GM12873 (cell line): ENCODE measurements around the gene THSD7A.
A peak's percentile ranks its signal among the peaks of the same experiment; 100 is the strongest.

Experiments used
- TF ChIP-seq, protein P1 (sequence below): IDR thresholded peaks from 2 replicates; pipeline ENCODE4 v1.5.1; 2012; ENCODE audit warnings: low read depth, mild to moderate bottlenecking, moderate library complexity, low read length, control low read depth; ENCODE audit not compliant: insufficient read depth; ENCODE audit errors: missing control alignments

THSD7A gene

DNA sequence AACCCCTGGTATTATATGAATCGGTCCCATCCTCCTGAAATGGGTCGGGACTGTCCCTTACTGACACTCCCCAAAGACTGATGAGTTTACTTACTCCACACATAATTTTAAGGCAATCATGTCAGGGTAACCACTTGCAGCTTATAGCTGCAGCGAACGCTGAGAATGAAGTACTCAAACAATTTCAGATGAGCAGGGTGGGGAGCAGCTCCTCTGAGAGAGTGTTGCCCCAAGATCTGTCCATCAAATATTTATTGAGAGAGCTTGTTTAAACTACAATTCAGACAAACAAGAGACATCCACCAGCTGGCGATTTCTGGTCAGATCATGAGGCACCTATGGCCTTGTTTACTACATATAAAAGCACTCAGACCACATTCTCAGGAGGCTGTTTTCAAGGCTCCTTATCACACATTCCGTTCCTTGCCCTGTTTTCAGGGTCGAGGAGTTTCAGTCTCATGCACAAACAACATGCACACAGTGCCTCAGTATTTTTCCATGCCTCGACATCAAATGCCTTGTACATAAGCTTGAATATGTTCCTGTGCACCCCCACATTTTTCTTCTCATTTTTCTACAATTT lies 80.1 kb downstream of the THSD7A start:
- TF ChIP-seq, protein P1, sequence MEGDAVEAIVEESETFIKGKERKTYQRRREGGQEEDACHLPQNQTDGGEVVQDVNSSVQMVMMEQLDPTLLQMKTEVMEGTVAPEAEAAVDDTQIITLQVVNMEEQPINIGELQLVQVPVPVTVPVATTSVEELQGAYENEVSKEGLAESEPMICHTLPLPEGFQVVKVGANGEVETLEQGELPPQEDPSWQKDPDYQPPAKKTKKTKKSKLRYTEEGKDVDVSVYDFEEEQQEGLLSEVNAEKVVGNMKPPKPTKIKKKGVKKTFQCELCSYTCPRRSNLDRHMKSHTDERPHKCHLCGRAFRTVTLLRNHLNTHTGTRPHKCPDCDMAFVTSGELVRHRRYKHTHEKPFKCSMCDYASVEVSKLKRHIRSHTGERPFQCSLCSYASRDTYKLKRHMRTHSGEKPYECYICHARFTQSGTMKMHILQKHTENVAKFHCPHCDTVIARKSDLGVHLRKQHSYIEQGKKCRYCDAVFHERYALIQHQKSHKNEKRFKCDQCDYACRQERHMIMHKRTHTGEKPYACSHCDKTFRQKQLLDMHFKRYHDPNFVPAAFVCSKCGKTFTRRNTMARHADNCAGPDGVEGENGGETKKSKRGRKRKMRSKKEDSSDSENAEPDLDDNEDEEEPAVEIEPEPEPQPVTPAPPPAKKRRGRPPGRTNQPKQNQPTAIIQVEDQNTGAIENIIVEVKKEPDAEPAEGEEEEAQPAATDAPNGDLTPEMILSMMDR = no peak

DNA sequence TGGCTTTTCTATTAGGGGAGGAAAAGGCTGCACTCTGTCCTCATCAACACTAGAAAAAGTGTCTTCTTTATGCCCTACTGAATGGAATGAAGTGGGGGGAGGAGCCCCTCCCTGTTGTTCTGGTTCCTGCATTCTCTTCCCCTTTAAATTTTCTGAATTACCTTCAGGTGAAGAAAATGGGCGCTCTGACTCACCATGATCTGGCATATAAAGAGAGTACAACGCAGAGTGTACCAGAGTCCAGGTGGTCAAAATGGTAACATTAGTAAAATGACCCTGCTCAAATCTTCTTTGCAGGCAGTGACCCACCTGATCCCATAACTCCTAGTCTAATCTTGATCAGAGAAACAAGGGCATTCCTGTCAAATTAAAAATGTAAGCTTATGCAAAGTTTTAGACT lies 80.7 kb downstream of the THSD7A start:
- TF ChIP-seq, protein P1 = no peak

DNA sequence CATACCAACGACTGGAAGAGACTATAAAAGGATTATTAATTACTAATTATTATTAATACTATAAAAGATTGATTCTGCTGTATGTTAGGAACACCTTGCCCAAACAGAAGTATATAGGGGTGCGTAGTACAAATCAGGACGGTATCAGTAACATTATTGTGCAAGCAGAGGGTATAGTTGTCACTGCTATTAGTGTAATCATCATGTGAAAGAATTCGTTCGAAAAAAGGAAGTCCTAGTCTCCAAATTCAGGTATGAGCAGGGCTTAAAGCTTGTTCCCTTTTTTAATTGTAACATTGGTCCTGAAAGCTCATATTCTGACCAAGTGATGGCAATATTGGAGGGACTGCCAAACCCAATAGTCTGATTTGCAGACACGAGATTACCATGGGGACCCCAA lies 81.8 kb downstream of the THSD7A start:
- TF ChIP-seq, protein P1 = no peak

DNA sequence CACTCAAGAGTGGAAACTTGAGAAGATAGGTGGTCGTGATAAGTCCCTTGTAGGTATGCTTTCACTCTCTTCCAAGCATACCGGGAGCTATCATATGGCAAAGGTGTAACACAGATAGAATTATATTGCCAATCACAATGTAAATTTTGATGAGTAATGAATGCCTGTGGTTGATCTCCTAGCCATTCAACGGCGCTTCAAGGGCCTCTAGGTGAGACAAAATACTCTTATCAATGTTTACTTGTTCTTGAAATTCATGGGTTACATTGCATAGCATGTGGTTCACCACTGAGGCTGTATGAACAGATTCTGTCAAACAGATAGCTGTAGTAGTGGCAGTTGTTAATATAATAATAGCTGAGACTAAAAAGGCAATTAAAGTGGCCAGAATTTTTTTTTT lies 82.4 kb downstream of the THSD7A start:
- TF ChIP-seq, protein P1 = no peak

DNA sequence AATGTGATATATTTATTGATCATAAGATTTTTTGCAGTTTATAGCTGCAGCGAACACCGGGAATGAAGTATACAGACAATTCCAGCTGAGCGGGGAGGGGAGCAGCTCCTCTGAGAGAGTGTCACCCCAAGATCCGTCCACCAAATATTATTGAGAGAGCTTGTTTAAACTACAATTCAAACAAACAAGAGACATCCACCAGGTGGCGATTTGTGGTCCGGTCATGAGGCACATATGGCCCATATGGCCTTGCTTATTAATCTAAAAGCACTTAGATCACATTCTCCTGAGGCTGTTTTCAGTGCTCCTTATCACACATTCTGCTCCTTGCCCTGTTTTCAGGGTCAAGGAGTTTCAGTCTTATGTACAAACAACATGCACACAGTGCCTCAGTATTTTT lies 83.1 kb downstream of the THSD7A start:
- TF ChIP-seq, protein P1 = peak; percentile 4

DNA sequence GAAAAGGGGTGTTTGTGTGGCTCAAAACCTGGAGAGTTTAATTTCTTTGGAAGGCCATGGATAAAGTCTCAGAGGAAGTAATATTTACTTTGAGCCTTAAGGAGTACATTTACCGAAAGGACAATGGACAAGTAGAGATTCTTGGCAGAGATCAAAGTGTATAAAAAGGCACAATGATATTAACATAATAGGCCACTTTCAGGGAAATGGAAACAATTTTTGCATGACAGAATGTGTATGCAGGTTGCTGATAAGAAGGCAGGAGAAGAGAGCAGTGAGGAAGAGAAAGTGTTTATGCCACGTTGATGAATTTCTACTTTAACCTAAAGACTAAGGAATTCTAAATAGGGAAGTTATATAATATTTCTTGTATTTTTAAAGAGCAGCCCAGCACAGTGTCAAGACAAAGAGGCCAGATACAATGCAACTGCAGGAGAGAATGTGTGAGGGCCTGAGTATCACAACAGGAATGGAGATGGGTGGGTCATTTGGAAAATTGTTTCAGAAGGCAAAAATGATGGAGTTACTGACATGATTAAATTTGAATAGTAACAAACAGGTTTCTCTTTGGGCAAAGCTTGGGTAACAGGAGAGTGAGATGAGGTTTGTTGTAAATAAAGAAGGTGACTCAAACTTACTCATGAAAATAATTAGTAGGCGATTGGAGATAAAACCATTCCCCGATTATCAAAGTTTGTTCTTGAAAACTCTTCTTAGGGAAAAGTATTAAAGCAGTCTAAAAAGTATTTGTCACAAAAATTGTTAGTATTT lies 84.1 kb downstream of the THSD7A start:
- TF ChIP-seq, protein P1 = no peak

DNA sequence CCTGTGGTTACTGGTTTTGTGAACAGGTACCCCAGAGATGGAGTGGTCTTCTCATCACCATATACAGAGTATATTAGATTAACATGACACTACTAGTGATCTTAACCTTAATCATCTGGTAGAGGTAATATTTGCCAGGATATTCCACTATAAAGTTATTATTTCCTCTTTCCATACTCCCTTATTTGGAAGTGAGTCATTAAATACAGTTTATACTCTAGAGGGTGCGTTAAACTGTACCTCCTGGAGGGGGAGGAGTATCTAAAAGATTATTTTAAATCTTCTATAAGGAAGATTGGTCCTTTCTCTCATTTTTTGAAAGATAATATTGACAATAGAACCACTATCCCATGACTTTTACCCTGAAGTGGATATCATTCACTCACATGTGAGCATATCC lies 85.4 kb downstream of the THSD7A start:
- TF ChIP-seq, protein P1 = no peak
